CD14-positive monocyte (primary cell): ENCODE results near the gene RELT. TPM values are rescaled to one million over a fixed set of nuclear protein-coding genes. Genes with fewer than 3 reads are reported as not detected.

Experiments
- DNase-seq, 3 donors: peaks; one replicate each; pipeline ENCODE4 v3.0.0-alpha.2; 2011 to 2022
- H2AFZ ChIP-seq: 2 replicates; pipeline ENCODE4 v1.6.0; 2012; ENCODE audit warnings: mild to moderate bottlenecking, low read depth, low read length, inconsistent platforms; ENCODE audit not compliant: insufficient read depth, poor library complexity, severe bottlenecking
- H3K27ac ChIP-seq, 2 donors: 1 replicate in 1 of 2; 2 replicates in 1 of 2; pipeline ENCODE4 v1.5.1; 2012 to 2013; ENCODE audit warnings: low read length in 2 of 2, control low read depth in 1 of 2, inconsistent platforms in 1 of 2, low read depth in 1 of 2, mild to moderate bottlenecking in 1 of 2
- H3K27me3 ChIP-seq, 2 donors: one replicate each; pipeline versions ENCODE4 v1.6.0 to v1.6.1; 2011 to 2013; ENCODE audit warnings: low read length in 2 of 2; ENCODE audit not compliant: control insufficient read depth in 2 of 2, insufficient read depth in 2 of 2
- H3K36me3 ChIP-seq, 2 donors: replicated peaks in 1 of 2; 1 replicate in 1 of 2; 2 replicates in 1 of 2; pipeline versions ENCODE4 v1.5.1 to v1.6.1; 2012 to 2013; ENCODE audit warnings: low read length in 2 of 2, control low read depth in 1 of 2, inconsistent platforms in 1 of 2, mild to moderate bottlenecking in 1 of 2; ENCODE audit not compliant: insufficient read depth in 2 of 2, control insufficient read depth in 1 of 2
- H3K4me1 ChIP-seq, 2 donors: 1 replicate in 1 of 2; 2 replicates in 1 of 2; pipeline versions ENCODE4 v1.5.1 to v1.6.1; 2012 to 2013; ENCODE audit warnings: low read length in 2 of 2, control low read depth in 1 of 2, inconsistent platforms in 1 of 2, mild to moderate bottlenecking in 1 of 2, moderate library complexity in 1 of 2; ENCODE audit not compliant: insufficient read depth in 2 of 2, control insufficient read depth in 1 of 2
- H3K4me2 ChIP-seq: replicated peaks from 2 replicates; pipeline ENCODE3; 2012; ENCODE audit warnings: low read length, moderate library complexity, mild to moderate bottlenecking; ENCODE audit not compliant: poor library complexity, severe bottlenecking; ENCODE audit errors: extremely low read depth
- H3K4me3 ChIP-seq, 3 experiments: fragments of 200-600 bp in 1 of 3; sonication (generic) in 1 of 3; replicated peaks in 1 of 3; 1 replicate in 2 of 3; 2 replicates in 1 of 3; pipeline ENCODE4 v1.5.1; 2011 to 2013; ENCODE audit warnings: low read length in 3 of 3, mild to moderate bottlenecking in 3 of 3, control low read depth in 2 of 3, low read depth in 2 of 3, inconsistent platforms in 1 of 3, moderate library complexity in 1 of 3
- H3K79me2 ChIP-seq: 2 replicates; pipeline ENCODE4 v1.6.0; 2012; ENCODE audit warnings: mild to moderate bottlenecking, control low read depth, inconsistent platforms, low read length, moderate library complexity; ENCODE audit not compliant: insufficient read depth
- H3K9ac ChIP-seq: 2 replicates; pipeline ENCODE4 v1.6.0; 2017; ENCODE audit warnings: low read length, mild to moderate bottlenecking; ENCODE audit not compliant: insufficient read depth, poor library complexity, severe bottlenecking
- H3K9me3 ChIP-seq, 2 donors: replicated peaks in 1 of 2; 1 replicate in 1 of 2; 2 replicates in 1 of 2; pipeline versions ENCODE4 v1.5.1 to v1.6.1; 2012 to 2013; ENCODE audit warnings: low read length in 2 of 2, control low read depth in 1 of 2; ENCODE audit not compliant: control insufficient read depth in 1 of 2, insufficient read depth in 1 of 2
- H4K20me1 ChIP-seq: 2 replicates; pipeline ENCODE4 v1.6.0; 2012; ENCODE audit warnings: mild to moderate bottlenecking, low read length, control low read depth, moderate library complexity; ENCODE audit not compliant: insufficient read depth
- H3K27ac Mint-ChIP-seq, 7 donors: one replicate each; pipeline ENCODE4 v1.8.0; 2020; ENCODE audit warnings: mild to moderate bottlenecking in 7 of 7, mixed read lengths in 7 of 7, moderate library complexity in 6 of 7, inconsistent platforms in 2 of 7
- H3K27me3 Mint-ChIP-seq, 3 donors: one replicate each; pipeline ENCODE4 v1.8.0; 2021 to 2022; ENCODE audit warnings: low read depth in 3 of 3, mild to moderate bottlenecking in 3 of 3, mixed read lengths in 3 of 3, moderate library complexity in 3 of 3, inconsistent platforms in 1 of 3
- H3K36me3 Mint-ChIP-seq, 2 donors: one replicate each; pipeline ENCODE4 v1.8.0; 2020; ENCODE audit warnings: mixed read lengths in 2 of 2, inconsistent platforms in 1 of 2, mild to moderate bottlenecking in 1 of 2
- H3K4me1 Mint-ChIP-seq: one replicate; pipeline ENCODE4 v1.8.0; 2020; ENCODE audit warnings: mild to moderate bottlenecking, mixed read lengths
- H3K4me3 Mint-ChIP-seq, 2 donors: one replicate each; pipeline ENCODE4 v1.8.0; 2020; ENCODE audit warnings: mild to moderate bottlenecking in 2 of 2, mixed read lengths in 2 of 2, moderate library complexity in 1 of 2
- H3K9me3 Mint-ChIP-seq, 7 donors: one replicate each; pipeline ENCODE4 v1.8.0; 2020 to 2022; ENCODE audit warnings: mixed read lengths in 7 of 7, mild to moderate bottlenecking in 6 of 7, moderate library complexity in 6 of 7, inconsistent platforms in 2 of 7
- CTCF ChIP-seq: fragments of 200-600 bp; IDR thresholded peaks from one replicate; pipeline ENCODE4 v1.8.0; 2022; ENCODE audit warnings: antibody characterized with exemption, mild to moderate bottlenecking
- WGBS: methylation state at CpG from one replicate; pipeline ENCODE4 v1.1.5; 2013; ENCODE audit warnings: missing lambda C conversion rate; ENCODE audit not compliant: insufficient coverage; 5-methylcytosine and 5-hydroxymethylcytosine counted together
- intact Hi-C, 2 donors: fragments of 100-400 bp; cut with micrococcal nuclease; formaldehyde crosslinking; loops; one replicate each; pipeline versions ENCODE4 v1.15.0 to v1.15.1; 2023
- polyA plus RNA-seq, 3 donors: library from polyadenylated mRNA; depleted of rRNA in 1 of 3; unstranded in 2 of 3; stranded (reverse) in 1 of 3; fragments of 300-500 nt in 2 of 3; fragments of >200 nt in 1 of 3; fragmentation: Illumina TruSeq in 2 of 3; gene quantifications; 1 replicate in 2 of 3; 2 replicates in 1 of 3; pipeline ENCODE4 v1.2.3, GENCODE V29; 2012 to 2021

The RELT gene
- polyA plus RNA-seq, 3 donors, result 16.4 to 265 (median 27.3) TPM

GRCh38 chr11:73395297-73396208 is 19.4 kb downstream of the RELT start:
- intact Hi-C loops, result loop anchor here in 1 of 2 donors (10.0 kb wide), 1 partner anchor 91 kb away; the partner anchor contains the start of gene ARHGEF17
- WGBS, result over 99% methylated on average over 14 of the region's 22 CpGs
- Histone ChIP-seq H3K9ac (no peak overlapping the region), H2AFZ (no peak overlapping the region), H3K9me3 (no peaks in the 10 kb centered on the region), H3K36me3 (peaks cover 96 to 100% of the 10 kb centered on the region in 2 donors), H3K4me3 (no peak overlapping the region), H3K79me2 (peaks cover 62% of the 10 kb centered on the region), H3K27ac (peak overlapping the region; percentile 2 to 53), H3K4me1 (peaks cover 10 to 28% of the 10 kb centered on the region in 2 donors), H3K4me2 (no peak overlapping the region), H3K27me3 (no peaks in the 10 kb centered on the region), H4K20me1 (peaks cover 100% of the 10 kb centered on the region)
- no peak for TF ChIP-seq CTCF
- peaks cover 82 to 99% of the 10 kb centered on the region in 2 donors for H3K36me3 Mint-ChIP-seq
- no peak for DNase-seq
- peaks cover 19% of the 10 kb centered on the region for H3K4me1 Mint-ChIP-seq
- H3K9me3 Mint-ChIP-seq, result no peaks in the 10 kb centered on the region
- peak overlapping the region in 3 of 7 donors; percentile 16 to 69 (median 50) for H3K27ac Mint-ChIP-seq
- H3K4me3 Mint-ChIP-seq, result no peak overlapping the region
- peaks cover 0 to 3% (median 0%) of the 10 kb centered on the region in 3 donors for H3K27me3 Mint-ChIP-seq

GRCh38 chr11:73396251-73396930 is 20.2 kb downstream of the RELT start:
- H4K20me1 ChIP-seq, result peaks cover 97% of the 10 kb centered on the region
- H3K4me2 ChIP-seq, result no peak overlapping the region
- peaks cover 54% of the 10 kb centered on the region for H3K79me2 ChIP-seq
- H3K4me1 Mint-ChIP-seq, result peaks cover 14% of the 10 kb centered on the region
- H3K9me3 Mint-ChIP-seq, result no peaks in the 10 kb centered on the region
- H3K36me3 ChIP-seq, result peaks cover 88 to 97% of the 10 kb centered on the region in 2 donors
- H3K4me3 ChIP-seq, result no peak overlapping the region
- intact Hi-C loops, result loop anchor here in 1 of 2 donors (10.0 kb wide), 1 partner anchor 92 kb away; the partner anchor contains the start of gene ARHGEF17
- peak overlapping the region in 2 of 7 donors; percentile 7 to 57 for H3K27ac Mint-ChIP-seq
- H3K36me3 Mint-ChIP-seq, result peaks cover 79 to 97% of the 10 kb centered on the region in 2 donors
- 94% methylated on average over 4 of the region's 6 CpGs for WGBS
- peak overlapping the region in 1 of 2 donors; percentile 53 for H3K27ac ChIP-seq
- DNase-seq, result no peak
- H3K27me3 ChIP-seq, result no peaks in the 10 kb centered on the region
- H3K27me3 Mint-ChIP-seq, result peaks cover 0 to 3% (median 0%) of the 10 kb centered on the region in 3 donors
- no peak overlapping the region for H2AFZ ChIP-seq
- no peak for TF ChIP-seq CTCF
- no peak overlapping the region for H3K4me3 Mint-ChIP-seq
- H3K9me3 ChIP-seq, result no peaks in the 10 kb centered on the region
- H3K9ac ChIP-seq, result no peak overlapping the region
- peaks cover 8 to 21% of the 10 kb centered on the region in 2 donors for H3K4me1 ChIP-seq
